T-helper 2 cell treated with Interferon-gamma antibody and Interleukin-4, amounts not matched to agents 5 μg/mL and 100 μg/mL, for 36 hours (primary cell): ENCODE results near the gene ROPN1L.

ENCODE experiments used
- DNase-seq: peaks from one replicate; pipeline ENCODE4 v3.0.0; 2021; ENCODE audit warnings: low spot score
- H3K27ac Mint-ChIP-seq: one replicate; pipeline ENCODE4 v1.8.0; 2021; ENCODE audit warnings: mild to moderate bottlenecking, mixed read lengths
- H3K27me3 Mint-ChIP-seq: one replicate; pipeline ENCODE4 v1.8.0; 2021; ENCODE audit warnings: low read depth, mixed read lengths
- H3K36me3 Mint-ChIP-seq: one replicate; pipeline ENCODE4 v1.8.0; 2021; ENCODE audit warnings: low read depth, mixed read lengths
- H3K4me1 Mint-ChIP-seq: one replicate; pipeline ENCODE4 v1.8.0; 2021; ENCODE audit warnings: low read depth, mixed read lengths
- H3K4me3 Mint-ChIP-seq: one replicate; pipeline ENCODE4 v1.8.0; 2022; ENCODE audit warnings: mild to moderate bottlenecking, moderate library complexity, mixed read lengths
- H3K9me3 Mint-ChIP-seq: one replicate; pipeline ENCODE4 v1.8.0; 2021; ENCODE audit warnings: mixed read lengths

The ROPN1L gene

GRCh38 chr5:10457682-10458574 lies 16.2 kb downstream of the ROPN1L start:
- Mint-ChIP-seq H3K4me3 (no peak overlapping the region), H3K27ac (no peak overlapping the region)
- DNase-seq = no peak

GRCh38 chr5:10459080-10460055 lies 17.7 kb downstream of the ROPN1L start:
- no peak overlapping the region for H3K27ac Mint-ChIP-seq
- no peak overlapping the region for H3K4me3 Mint-ChIP-seq
- H3K4me1 Mint-ChIP-seq = no peaks in the 10 kb centered on the region
- no peaks in the 10 kb centered on the region for H3K36me3 Mint-ChIP-seq
- no peak for DNase-seq
- no peaks in the 10 kb centered on the region for H3K9me3 Mint-ChIP-seq
- H3K27me3 Mint-ChIP-seq = peaks cover 2% of the 10 kb centered on the region

More at GRCh38 chr5:10457682-10458574, 16.2 kb downstream of the ROPN1L start:
- no peaks in the 10 kb centered on the region for H3K36me3 Mint-ChIP-seq
- H3K27me3 Mint-ChIP-seq = peaks cover 2% of the 10 kb centered on the region
- H3K4me1 Mint-ChIP-seq = no peaks in the 10 kb centered on the region
- no peaks in the 10 kb centered on the region for H3K9me3 Mint-ChIP-seq

GRCh38 chr5:10460252-10460906 lies 18.7 kb downstream of the ROPN1L start:
- no peak for DNase-seq
- H3K36me3 Mint-ChIP-seq = no peaks in the 10 kb centered on the region
- H3K27ac Mint-ChIP-seq = no peak overlapping the region
- peaks cover 2% of the 10 kb centered on the region for H3K27me3 Mint-ChIP-seq
- H3K4me3 Mint-ChIP-seq = no peak overlapping the region
- H3K4me1 Mint-ChIP-seq = no peaks in the 10 kb centered on the region
- H3K9me3 Mint-ChIP-seq = no peaks in the 10 kb centered on the region

GRCh38 chr5:10461041-10461440 lies 19.4 kb downstream of the ROPN1L start:
- Mint-ChIP-seq H3K36me3 (no peaks in the 10 kb centered on the region), H3K27me3 (peaks cover 2% of the 10 kb centered on the region), H3K4me1 (no peaks in the 10 kb centered on the region), H3K4me3 (no peak overlapping the region), H3K27ac (no peak overlapping the region), H3K9me3 (no peaks in the 10 kb centered on the region)
- no peak for DNase-seq

GRCh38 chr5:10461904-10462555 lies 20.4 kb downstream of the ROPN1L start:
- Mint-ChIP-seq H3K27me3 (peaks cover 2% of the 10 kb centered on the region), H3K4me1 (peaks cover 1% of the 10 kb centered on the region), H3K4me3 (no peak overlapping the region), H3K9me3 (no peaks in the 10 kb centered on the region), H3K36me3 (no peaks in the 10 kb centered on the region), H3K27ac (no peak overlapping the region)
- DNase-seq = no peak

DNA sequence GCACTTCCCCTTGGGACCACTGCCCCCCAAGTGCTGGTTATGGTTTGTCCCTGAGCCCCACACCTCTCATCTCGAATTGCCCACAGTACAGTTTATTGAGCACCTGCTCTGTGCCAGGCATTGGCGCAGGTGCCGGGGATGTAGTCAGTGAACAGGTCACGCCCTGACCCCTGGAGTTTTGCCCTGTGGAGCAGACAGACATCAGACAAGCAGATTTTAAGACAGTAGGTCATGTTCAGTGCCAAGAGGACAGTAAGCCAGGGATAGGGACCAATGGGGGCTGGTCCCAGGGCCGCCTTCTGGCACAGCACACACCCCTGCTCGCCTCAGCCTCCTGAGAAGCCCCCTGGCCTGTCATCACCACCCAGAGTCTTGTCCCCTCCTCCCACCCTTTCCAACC lies 21.9 kb downstream of the ROPN1L start:
- no peak overlapping the region for H3K27ac Mint-ChIP-seq
- H3K36me3 Mint-ChIP-seq = no peaks in the 10 kb centered on the region
- DNase-seq = no peak
- peaks cover 2% of the 10 kb centered on the region for H3K27me3 Mint-ChIP-seq
- peaks cover 5% of the 10 kb centered on the region for H3K4me1 Mint-ChIP-seq
- H3K4me3 Mint-ChIP-seq = no peak overlapping the region
- H3K9me3 Mint-ChIP-seq = no peaks in the 10 kb centered on the region

- H3K27me3 Mint-ChIP-seq = peaks cover 2% of the 10 kb centered on the region
- no peak for DNase-seq
- H3K27ac Mint-ChIP-seq = no peak overlapping the region
- peaks cover 5% of the 10 kb centered on the region for H3K4me1 Mint-ChIP-seq
- no peaks in the 10 kb centered on the region for H3K36me3 Mint-ChIP-seq
- no peaks in the 10 kb centered on the region for H3K9me3 Mint-ChIP-seq
- no peak overlapping the region for H3K4me3 Mint-ChIP-seq
Measured at GRCh38 chr5:10464173-10464572, 22.5 kb downstream of the ROPN1L start.

GRCh38 chr5:10465726-10466125 lies 24.0 kb downstream of the ROPN1L start:
- DNase-seq = no peak
- Mint-ChIP-seq H3K4me3 (no peak overlapping the region), H3K36me3 (no peaks in the 10 kb centered on the region), H3K4me1 (peaks cover 5% of the 10 kb centered on the region), H3K27ac (no peak overlapping the region), H3K9me3 (no peaks in the 10 kb centered on the region), H3K27me3 (peaks cover 2% of the 10 kb centered on the region)

DNA sequence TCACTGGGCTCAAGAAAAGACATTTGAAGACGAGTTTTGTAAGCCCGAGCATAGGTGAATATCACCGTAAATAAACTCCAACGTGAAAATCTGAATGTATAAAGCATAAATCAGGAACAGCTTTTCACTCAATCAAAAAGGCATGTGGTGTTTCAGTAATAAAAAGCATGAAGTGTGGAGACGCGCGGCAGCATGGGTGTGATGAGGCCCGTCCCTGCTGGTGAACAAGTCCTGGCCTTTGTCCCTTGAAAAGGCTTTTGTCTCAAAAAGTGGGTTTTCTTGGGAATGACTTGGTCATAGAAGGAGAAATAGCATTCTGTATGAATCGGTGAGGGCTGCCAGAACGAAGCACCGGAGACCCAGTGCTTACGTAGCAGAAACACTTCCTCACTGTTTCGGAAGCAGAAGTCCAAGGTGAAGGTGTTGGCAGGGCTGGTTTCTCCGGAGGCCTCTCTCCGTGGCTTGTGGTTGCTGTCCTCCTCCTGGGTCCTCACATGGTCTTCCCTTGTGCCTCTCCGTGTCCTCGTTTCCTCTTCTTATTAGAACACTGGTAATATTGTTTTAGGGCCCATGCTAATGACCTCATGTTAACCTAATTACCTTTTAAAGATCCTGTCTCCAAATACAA lies 24.9 kb downstream of the ROPN1L start:
- Mint-ChIP-seq H3K36me3 (no peaks in the 10 kb centered on the region), H3K4me3 (no peak overlapping the region), H3K9me3 (no peaks in the 10 kb centered on the region), H3K27ac (no peak overlapping the region), H3K4me1 (peaks cover 5% of the 10 kb centered on the region), H3K27me3 (peaks cover under 1% of the 10 kb centered on the region)
- no peak for DNase-seq

GRCh38 chr5:10467281-10468198 lies 25.9 kb downstream of the ROPN1L start:
- H3K9me3 Mint-ChIP-seq = no peaks in the 10 kb centered on the region
- peaks cover 3% of the 10 kb centered on the region for H3K27me3 Mint-ChIP-seq
- no peak overlapping the region for H3K4me3 Mint-ChIP-seq
- peaks cover 5% of the 10 kb centered on the region for H3K4me1 Mint-ChIP-seq
- no peak for DNase-seq
- H3K27ac Mint-ChIP-seq = no peak overlapping the region
- no peaks in the 10 kb centered on the region for H3K36me3 Mint-ChIP-seq

GRCh38 chr5:10468256-10468655 lies 26.6 kb downstream of the ROPN1L start:
- peaks cover 5% of the 10 kb centered on the region for H3K4me1 Mint-ChIP-seq
- H3K9me3 Mint-ChIP-seq = no peaks in the 10 kb centered on the region
- no peak overlapping the region for H3K4me3 Mint-ChIP-seq
- H3K27ac Mint-ChIP-seq = no peak overlapping the region
- H3K36me3 Mint-ChIP-seq = no peaks in the 10 kb centered on the region
- DNase-seq = no peak
- peaks cover 6% of the 10 kb centered on the region for H3K27me3 Mint-ChIP-seq

GRCh38 chr5:10469253-10470050 lies 27.8 kb downstream of the ROPN1L start:
- Mint-ChIP-seq H3K4me1 (peaks cover 5% of the 10 kb centered on the region), H3K27me3 (peaks cover 6% of the 10 kb centered on the region), H3K9me3 (no peaks in the 10 kb centered on the region), H3K36me3 (no peaks in the 10 kb centered on the region), H3K27ac (no peak overlapping the region), H3K4me3 (no peak overlapping the region)
- DNase-seq = no peak
